Stimulated activated CD4-positive, alpha-beta T cell treated with anti-CD3 and anti-CD28 coated beads, Interleukin-4, amount 100 ng/mL, for 48 hours (primary cell): ENCODE data around the gene TGFBR1.
A peak's percentile ranks its signal among the peaks of the same experiment; 100 is the strongest.

ENCODE experiments used
- DNase-seq, 2 donors: peaks; one replicate each; pipeline ENCODE4 v3.0.0-alpha.2; 2020; ENCODE audit warnings: low read depth in 2 of 2

The TGFBR1 gene

GRCh38 chr9:99104459-99105151 is at the start of gene TGFBR1:
Gene TGFBR1 (plus strand): TSS chr9:99105113. CDS start chr9:99105206, 93 bp downstream.
- DNase-seq, result peak; percentile 85 to 91

DNA sequence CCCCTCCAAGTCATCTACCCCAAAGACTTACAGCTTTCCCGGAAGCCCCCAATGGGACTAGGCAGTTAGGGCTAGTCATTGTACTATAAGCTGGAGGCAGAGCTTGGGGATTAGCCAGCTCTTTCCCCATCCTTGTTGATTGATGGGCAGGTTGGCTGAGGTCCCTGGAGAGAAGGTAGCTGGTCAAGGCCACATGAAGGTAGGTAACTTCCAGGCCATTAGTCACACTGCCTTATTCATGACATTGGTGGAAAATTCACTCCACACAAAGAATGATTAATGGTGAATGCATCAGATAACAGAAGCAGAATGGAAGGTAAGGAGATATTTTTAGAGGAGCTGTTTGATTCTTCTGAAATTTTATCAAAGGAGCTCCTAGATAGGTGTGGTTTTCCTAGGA is 49.5 kb upstream of the TGFBR1 start:
- no peak for DNase-seq

DNA sequence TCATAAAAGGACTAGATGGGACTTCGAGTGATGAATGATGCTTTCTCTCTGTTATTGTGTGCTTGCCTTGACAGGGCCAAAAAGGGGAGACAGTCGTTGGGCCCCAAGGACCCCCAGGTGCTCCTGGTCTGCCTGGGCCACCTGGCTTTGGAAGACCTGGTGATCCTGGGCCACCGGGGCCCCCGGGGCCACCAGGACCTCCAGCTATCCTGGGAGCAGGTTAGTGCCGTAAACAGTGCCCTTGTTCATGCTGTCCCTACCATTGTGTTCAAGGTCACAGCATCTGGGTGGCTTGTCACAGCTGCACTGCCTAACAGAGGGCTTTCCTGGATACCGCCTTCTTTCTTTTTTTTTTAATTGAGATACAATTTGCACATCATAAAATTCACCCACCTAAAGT is 48.7 kb upstream of the TGFBR1 start:
- DNase-seq, result no peak

DNA sequence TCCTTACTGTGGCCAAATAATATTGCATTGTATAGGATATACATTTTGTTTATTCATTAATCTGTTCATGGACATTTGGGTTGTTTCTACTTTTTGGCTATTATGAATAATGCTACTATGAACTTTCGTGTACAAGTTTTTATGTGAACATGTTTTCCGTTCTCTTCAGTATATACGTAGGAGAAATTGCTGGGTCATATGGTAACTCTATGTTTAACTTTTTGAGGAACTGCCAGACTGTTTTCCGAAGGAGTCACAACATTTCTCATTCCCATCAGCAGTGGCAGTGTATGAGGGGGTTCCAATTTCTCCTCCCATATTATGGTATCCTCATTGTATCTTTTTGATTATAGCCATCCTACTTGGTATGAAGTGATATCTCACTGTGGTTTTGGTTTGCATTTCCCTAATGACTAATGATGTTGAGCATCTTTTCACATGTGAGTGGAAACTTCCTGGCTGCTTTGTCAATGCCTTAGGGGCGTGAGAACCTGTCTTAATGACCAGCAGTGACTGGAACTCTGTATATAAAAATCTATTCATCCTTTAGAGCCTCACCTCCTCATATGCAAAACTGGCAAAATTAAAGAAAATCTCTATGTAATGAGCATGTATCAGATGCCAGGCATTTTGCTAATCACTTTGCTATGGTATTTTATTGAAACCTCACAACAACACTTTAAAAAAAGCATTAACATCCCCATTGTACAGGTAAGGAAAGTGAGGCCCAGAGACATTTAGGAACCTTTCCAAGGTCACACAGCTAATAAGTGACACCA is 47.8 kb upstream of the TGFBR1 start:
- DNase-seq, result no peak

GRCh38 chr9:99057665-99058625 is 47.0 kb upstream of the TGFBR1 start:
- peak; percentile 30 to 52 for DNase-seq

GRCh38 chr9:99058964-99059921 is 45.7 kb upstream of the TGFBR1 start:
- DNase-seq, result no peak

GRCh38 chr9:99060621-99061020 is 44.3 kb upstream of the TGFBR1 start:
- DNase-seq, result no peak

GRCh38 chr9:99062549-99062948 is 42.4 kb upstream of the TGFBR1 start:
- DNase-seq, result no peak

GRCh38 chr9:99063522-99063921 is 41.4 kb upstream of the TGFBR1 start:
- no peak for DNase-seq

DNA sequence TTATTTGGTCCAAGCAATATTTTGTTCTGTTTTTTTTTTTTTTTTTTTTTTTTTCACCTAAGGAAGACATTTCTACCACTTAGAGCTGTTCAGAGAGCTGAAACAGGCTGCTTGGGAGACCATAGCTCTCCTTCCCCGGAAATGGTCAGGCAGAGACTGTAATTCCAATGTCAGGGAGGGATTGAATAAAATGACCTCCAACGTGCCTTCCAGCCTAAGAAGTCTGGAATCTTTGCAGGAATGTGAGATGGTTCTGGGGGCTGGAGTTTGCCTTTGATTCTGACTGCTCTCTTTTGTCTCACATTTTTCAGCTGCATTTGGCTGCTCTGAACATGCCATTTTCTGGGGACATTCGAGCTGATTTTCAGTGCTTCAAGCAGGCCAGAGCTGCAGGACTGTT is 38.3 kb upstream of the TGFBR1 start:
- no peak for DNase-seq

DNA sequence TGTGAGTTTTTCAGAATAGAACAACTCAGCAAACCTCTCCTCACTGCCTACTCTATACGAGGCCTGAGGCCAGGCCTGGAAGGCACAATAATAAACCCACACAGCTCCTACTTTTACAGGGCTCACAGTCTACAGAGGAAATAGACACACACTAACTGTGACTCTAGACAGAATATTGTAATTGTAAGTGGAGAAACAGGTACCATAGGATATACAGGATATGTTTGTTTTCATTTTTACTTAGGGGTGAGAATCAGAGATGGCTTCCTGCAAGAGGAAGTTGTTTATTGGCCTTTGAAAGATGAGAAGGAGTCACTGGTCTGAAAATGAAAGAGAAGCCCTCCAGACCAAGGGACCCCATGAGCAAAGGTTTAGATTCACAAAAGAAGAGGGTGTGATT is 35.8 kb upstream of the TGFBR1 start:
- no peak for DNase-seq

DNA sequence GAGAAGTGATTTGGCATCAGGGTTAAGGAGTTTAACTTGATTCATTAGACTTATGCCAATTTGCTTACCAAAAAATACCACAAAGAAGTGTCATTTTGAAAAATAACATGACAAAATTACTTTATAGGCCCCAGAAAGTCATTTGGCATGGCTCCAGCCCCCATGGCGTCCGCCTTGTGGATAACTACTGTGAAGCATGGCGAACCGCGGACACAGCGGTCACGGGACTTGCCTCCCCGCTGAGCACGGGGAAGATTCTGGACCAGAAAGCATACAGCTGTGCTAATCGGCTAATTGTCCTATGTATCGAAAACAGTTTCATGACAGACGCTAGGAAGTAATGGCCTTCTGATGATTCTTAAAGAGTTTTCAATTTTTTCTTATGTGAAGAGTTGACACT is 35.4 kb upstream of the TGFBR1 start:
- DNase-seq, result no peak

DNA sequence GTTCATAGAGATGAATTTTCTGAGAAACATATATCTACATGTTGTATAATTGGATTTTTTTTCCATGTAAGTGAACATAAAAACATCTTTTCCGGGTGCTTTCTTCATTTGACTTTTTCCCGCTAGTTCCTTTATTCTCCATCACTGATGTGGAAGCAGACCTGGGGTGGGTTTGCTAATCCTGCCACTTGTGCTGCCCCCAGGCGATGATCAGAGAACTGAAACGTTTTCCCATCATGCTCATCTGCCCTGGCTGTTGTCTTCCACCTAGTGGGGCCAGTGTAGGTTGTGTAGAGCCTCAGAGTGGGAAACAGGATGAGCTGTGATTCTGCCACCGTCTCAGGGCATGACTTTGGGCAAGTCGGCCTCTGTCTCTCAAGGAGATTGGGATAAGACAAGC is 34.2 kb upstream of the TGFBR1 start:
- DNase-seq, result no peak

DNA sequence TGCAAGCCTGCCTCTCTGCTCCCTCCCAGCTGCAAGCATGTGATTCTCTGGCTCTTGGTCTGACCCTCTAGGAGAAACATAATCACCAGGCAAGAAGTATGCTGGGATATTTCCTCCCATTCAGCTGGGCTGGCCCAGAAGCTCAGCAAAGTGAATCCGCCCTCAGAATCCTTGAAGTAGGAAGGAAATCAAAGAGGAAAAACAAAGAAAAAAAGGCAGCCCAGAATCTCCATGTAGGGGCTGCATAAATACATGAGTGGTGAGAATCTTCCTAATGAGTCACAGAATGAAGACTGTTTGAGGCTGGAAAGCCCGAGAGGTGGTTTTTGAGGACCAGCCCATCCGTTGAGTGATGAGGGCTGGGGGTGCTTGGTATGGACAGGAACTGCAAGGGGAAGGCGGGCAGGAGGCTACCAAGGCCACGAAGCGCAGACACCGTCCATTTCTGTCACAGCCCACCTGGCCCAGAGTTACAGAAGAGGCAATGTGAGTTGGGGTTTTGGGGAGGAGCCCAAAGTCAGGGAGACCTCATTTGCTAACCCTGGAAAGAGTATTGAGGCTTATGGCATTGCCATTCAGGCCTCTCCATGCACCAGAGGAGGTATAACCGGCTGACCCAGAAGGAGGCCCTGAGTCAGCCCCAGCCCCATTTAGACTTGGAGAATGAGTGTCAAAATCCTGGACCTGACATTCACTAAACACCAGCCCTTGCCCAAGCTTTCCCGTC is 33.4 kb upstream of the TGFBR1 start:
- no peak for DNase-seq

DNA sequence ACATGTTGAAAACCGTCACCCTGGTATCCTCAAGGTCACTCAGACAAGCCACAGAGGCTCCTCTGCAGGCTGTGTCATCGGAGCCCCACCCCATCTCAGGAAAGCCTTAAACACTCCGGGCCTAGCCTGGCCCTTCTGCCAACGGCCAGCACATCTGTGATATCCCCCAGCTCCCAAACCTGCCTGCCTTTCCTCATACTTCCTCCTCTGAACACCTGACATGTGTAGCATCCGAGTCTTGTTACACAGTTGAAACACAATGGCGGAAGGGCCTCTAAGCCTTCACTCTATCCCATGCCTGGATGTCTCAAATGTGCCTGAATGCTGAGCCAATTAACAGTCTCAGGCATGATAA is 32.9 kb upstream of the TGFBR1 start:
- no peak for DNase-seq

- DNase-seq, result no peak
These were observed 31.6 kb upstream of the TGFBR1 start for GRCh38 chr9:99073347-99073746.

GRCh38 chr9:99073985-99074901 is 30.7 kb upstream of the TGFBR1 start:
- DNase-seq, result no peak

DNA sequence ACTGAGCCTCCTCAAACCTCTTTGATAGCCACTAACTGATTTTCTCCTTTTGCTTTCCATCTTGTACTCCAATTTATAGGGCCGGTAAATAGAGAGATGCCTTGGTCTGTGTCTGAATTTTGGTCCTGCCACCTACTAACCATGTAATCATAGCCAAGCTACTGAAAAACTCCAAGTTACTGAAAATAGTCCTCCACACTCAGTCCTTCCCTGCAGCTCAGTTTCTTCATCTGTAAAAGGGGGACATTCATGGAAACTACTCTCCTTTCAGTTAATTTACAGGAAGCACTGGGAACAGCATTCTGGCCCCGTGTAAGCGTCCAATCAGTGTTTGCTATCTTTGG is 30.0 kb upstream of the TGFBR1 start:
- no peak for DNase-seq

DNA sequence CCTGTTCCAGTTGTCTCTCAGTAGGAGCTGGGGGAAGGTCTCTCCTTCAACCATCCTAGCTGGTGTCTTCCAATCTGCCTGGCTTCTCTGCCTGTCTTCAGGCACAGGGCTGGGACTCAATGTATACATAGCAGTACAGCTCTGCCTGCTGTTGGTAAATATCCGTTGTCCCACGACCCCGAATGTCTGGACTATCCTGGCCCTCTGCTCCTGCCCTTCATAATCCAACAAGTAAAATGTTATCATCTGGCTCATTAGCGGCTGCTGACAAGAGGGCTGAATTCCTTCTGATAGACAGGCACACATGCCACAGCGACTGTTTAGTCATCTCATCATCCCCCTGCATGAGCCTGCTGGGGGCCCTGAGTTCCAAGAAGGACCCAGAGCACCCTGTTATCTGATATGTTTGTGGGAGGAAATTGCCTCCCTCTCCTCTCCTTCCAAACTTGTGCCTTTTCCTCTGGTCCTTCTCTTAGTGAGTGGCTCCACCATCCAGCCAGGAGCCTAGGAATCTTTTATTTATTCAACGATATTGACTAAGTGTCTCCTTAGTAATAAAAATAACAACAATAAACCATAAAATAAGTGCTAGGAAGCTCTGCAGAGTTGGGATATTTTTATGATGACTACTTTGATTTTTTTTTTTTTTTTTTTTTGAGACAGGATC is 29.5 kb upstream of the TGFBR1 start:
- no peak for DNase-seq
